NOMO-1 (cell line): ENCODE results near the gene SNRPA.
A peak's percentile ranks its signal among the peaks of the same experiment; 100 is the strongest.
"Not testable (repeated sequence)": the region's sequence is repeated elsewhere in the genome, so short reads cannot be mapped to it uniquely, and the experiment has no call there.

ENCODE experiments used
- DNase-seq, 2 experiments: peaks; one replicate each; lab custom pipeline; 2025; ENCODE audit not compliant: unreplicated experiment in 2 of 2; lab: John Stamatoyannopoulos, UW

Gene SNRPA

DNA sequence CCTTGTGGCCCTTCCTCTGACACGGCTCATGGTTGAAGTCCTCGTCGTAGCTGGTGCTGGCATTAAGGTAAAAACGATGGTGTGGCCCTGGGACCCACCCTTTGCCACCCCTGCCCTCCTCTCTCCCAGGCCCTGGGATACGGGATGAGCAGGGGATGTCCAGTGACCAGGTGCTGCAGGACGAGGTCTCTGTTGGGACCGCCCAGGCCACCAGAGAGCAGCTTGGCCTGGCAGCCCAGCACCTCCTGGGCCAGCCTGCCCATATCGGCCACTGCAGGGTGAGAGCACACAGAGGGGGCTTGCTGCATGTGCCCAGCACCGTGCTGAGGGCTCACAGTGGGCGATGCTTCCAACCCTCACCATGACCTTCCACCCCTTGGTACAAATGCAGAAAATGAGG lies 7.1 kb upstream of the SNRPA start:
- DNase-seq = no peak

DNA sequence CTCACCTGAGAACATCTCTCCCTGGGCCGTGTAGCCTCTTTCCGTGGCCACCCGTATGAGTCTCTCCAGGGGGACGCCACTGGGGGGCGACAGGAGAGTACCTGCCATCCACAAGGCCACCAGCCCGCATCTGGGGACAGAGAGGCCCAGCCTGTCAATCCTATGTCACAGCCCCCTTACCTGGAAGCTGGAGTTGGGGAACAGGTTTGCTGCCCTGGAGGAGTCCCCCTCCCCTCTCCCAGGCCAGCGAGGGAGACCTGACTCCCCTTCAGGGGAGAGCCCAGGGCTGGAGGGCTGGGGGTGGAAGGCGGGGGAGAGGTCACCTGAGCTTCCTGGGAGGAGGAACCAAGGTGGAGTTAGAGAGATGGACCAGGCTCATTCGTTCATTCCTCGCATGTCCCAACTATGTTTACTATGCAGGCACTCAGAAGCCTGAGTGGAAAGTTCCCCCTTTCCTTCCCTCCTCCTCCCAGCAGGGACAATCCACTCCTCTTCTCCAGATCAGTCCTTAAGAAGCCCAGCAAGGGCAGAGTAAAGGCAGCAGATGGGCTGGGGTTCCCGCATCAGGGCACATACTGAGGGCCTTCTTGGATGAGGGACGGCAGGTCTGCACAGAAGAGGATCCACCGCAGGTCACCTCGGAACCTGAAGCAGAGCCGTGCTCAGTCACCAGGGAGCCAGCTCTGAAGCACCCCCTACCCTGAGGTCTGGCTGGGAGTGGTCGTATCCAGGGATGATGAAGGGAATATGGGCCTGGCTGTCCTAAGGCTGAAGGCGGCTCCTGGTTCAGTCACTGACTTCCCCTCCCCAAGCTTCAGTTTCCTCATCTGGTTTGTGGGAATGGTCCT lies 6.2 kb upstream of the SNRPA start:
- DNase-seq = no peak

DNA sequence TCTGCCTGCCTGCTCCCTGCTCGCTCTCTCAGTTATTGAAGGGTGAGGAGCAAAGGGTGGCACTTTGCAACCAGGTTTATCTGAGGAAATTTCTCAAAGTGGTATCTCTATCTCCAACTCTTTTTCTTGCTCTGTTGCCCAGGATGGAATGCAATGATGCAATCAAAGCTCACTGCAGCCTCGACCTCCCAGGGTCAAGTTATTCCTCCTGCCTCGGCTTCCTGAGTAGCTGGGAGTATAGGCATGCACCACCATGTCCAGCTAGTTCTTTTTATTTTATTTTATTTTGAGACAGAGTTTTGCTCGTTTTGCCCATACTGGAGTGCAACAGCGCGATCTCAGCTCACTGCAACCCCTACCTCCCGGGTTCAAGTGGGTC lies 5.6 kb upstream of the SNRPA start:
- DNase-seq = no peak

DNA sequence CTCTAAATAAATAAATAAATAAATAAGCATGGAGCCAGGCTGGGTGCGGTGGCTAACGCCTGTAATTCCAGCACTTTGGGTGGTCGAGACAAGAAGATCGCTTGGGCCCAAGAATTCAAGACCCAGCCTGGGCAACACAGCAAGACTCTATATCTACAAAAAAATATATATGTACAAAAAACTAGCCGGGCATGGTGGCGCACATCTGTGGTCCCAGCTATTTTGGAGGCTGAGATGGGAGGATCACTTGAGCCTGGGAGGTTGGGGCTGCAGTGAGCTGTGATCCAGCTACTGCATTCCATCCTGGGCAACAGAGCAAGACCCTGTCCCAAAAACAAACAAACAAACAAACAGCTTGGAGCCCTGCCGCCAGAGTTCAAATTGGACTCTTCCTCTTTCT lies 3.5 kb upstream of the SNRPA start:
- DNase-seq = no peak

DNA sequence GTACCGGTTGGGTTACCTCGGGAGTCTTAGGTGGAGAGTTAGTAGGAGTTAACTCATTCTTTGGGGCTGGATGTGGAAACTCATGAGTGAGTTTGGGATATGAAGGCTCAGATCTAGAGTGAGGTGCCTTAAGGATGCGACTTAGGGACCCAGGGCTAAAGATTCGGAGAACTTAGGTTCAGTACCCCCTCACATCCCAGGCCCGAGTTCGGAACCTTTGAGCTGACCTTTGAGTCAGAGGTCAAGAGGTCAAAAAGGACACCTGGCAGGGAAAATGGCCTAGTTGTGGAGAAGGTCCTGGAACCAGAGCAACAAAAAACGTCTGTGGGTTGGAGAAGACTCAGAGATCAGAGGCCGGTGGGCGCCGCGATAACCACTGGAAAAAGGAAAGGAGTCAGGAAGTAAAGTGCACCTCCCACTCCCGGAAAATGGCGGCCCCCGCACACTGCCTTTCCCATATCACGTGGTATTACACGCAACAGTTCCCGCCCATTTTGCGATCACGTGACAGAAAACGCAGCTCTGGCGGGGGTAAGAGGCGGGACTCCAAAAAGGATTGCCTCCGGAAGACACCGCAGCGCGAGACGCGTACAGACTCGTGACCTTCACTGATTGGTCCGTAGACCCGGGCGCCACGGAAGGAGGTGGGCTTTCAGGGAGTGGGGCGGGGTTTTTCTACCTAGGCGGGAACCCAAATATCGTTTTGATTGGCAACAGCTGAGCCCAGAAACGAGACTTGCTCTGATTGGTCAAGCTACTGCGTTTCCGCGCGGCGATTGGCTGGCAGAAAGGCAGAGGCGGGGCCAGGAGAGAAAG lies 737 bp upstream of the SNRPA start, which contains the start of gene ACTMAP:
Gene ACTMAP (minus strand): TSS at position 420 of the 816 bp plus-strand sequence. CDS start 674 bp downstream, outside the sequence.
- DNase-seq = peak; percentile 99

DNA sequence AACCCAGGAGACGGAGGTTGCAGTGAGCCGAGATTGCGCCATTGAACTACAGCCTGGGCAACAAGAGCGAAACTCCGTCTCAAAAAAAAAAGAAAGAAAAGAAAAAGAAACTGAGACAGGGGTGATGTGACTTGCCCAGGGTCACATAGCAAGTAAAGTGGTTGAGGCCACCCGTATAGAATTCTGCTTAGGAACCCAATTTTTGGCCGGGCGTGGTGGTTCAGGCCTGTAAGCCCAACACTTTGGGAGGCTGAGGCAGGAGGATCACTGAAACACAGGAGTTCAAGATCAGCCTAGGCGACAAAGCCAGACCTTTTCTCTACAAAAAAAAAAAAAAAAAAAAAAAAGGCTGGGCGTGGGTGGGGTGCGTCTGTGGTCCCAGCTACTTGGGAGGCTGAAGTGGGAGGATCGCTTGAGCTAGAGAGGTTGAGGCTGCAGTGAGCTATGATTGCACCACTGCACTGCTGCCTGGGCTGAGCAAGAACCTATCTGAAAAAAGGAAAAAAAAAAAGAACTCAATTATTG lies 1.3 kb downstream of the SNRPA start:
- no peak for DNase-seq

DNA sequence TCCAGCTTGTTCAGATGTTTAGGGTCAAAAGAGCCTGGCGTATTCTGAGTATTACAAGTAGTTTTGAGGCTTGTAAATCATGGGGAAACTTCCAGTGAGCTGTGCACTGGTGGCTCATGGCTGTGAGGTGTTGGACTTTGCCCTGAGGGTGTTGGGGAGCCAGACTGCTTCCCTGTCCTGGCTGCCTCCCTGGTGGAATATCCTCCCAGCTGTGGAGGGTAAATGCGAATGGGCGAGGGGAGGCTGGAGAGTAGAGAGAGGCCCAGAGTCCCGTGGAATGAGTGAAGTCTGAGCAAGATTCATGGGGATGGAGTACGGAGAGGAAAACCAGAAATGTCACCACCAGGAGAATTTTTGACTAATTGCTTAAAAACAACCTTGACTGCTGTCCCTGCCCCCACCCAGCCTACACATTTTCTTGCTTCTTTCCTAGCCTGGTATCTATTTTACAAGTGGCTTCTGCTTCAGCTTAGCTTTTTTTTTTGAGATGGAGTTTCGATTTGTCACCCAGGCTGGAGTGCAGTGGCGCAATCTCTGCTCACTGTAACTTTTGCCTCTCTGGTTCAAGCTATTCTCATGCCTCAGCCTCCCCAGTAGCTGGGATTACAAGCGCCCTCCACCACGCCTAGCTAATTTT lies 3.7 kb downstream of the SNRPA start:
- peak; percentile 67 to 74 for DNase-seq

DNA sequence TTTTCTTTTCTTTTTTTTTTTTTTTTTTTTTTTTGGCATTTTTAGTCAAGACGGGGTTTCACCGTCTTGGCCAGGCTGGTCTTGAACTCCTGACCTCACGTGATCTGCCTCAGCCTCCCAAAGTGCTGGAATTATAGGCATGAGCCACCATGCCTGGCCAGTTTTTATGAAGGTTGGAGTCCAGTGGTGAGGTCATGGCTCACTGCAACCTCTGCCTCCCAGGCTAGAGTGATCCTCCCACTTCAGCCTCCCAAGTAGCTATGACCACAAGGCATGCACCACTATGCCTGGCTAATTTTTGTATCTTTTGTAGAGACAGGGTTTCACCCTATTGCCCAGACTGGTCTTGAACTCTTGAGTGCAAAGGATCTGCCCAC lies 4.2 kb downstream of the SNRPA start:
- no peak for DNase-seq

DNA sequence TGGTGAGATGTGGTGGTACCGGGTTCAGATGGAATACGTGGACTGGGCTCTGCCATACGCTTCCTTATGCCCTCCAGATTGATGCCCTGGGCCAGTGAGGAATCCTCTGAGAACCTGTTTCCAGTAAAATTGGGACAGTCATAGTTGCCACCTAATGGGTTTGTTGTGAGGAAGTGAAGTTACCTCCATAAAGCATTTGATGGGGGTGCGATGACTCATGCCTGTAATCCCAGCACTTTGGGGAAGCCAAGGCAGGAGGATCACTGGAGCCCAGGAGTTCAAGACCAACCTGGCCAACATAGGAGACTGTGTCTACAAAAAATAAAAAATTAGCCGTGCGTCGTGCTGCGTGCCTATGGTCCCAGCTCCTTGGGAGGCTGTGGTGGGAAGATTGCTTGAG lies 4.8 kb downstream of the SNRPA start:
- no peak for DNase-seq

DNA sequence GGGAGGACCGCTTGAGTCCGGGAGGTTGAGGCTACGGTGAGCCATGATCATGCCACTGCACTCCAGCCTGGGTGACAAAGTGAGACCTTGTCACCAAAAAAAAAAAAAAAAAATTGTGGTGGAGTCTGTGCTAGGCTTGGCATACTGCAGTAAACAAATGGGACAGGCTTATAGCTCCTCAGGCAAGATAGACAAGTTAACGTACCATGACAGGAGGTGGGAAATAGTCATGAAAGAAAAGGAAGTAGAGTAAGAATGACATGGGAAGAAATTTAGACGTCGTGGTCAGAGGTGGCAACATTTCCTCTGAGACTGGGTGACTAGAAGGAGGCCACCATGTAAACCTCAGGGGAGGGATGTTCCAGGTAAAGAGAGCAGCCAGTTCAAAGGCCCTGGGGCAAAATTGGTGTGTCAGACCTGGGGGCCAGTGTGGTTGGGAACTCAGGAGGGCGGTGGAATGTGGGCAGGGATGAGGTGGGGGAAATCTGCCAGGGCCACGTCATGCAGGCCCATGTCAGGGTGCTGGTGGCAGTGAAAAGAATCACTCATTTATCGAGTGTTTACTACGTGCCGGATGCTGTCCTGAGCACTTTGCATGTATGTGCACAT lies 5.6 kb downstream of the SNRPA start:
- no peak for DNase-seq

DNA sequence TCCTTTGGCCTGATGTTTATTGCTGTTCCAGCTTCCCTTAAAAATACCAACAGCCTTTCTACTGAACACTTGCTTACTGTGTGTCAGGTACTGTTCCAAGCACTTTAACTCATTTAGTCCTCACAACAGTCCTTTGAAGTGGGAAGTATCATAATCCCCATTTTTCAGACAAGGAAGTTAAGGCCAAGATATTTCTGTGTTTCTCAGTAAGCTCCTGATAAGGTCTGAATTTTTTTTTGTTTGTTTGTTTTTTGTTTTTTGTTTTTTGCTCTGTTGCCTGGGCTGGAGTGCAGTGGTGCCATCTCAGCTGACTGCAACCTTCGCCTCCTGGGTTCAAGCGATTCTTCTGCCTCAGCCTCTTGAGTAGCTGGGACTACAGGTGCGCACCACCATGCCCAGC lies 7.5 kb downstream of the SNRPA start:
- DNase-seq = no peak

DNA sequence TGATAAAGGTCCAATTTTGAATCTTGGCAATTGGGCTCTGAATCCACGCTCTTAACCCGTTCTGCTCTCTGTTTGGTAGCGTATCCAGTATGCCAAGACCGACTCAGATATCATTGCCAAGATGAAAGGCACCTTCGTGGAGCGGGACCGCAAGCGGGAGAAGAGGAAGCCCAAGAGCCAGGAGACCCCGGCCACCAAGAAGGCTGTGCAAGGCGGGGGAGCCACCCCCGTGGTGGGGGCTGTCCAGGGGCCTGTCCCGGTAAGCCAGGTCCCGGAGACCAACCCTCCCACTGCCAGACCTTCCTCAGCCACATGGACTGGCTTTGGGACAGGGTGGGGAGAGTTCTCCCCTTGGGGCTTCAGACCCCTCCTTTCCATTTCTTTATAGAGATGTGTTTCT lies 8.3 kb downstream of the SNRPA start:
- DNase-seq = no peak

DNA sequence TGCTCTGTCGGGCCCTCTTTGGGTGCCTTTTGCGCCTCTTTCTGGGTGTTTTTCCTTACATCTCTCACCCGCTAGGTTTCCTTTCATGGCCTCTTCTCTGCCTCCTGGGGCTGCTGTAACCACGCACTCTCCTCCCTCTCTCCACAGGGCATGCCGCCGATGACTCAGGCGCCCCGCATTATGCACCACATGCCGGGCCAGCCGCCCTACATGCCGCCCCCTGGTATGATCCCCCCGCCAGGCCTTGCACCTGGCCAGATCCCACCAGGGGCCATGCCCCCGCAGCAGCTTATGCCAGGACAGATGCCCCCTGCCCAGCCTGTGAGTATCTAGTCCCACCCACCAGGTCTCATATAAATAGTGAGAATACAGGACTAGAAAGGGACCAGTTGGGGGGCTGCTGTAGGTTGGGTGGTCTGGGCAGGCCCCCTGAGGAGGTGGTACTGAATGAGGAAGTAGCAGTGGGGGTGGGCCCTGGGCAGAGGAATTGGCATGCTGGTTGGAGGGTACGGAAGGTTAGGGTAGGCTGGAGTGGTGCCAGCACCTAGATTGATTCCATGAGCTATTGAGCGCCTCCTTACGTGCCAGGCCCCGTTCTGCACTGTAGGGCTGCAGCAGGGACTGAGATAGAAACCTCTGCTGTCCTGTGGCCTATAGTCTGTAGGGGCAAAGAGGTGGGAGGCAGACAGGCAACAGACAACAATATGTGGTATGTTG lies 11.9 kb downstream of the SNRPA start:
- no peak for DNase-seq

DNA sequence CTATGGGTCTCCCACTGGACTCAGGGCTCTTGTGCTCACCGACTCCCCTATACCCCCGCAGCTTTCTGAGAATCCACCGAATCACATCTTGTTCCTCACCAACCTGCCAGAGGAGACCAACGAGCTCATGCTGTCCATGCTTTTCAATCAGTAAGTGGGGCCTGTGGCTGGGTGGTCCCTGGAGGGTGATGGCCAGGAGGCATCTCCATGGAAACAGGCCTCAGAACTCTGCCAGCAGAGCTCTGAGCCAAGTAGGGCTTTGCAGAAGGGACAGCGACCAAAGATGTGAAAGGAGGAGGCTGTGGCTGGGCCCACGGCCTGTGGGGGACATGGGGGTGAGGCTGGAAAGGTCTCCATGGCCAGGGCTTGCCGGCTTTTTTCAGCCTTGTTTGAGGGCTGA lies 12.5 kb downstream of the SNRPA start:
- no peak for DNase-seq

DNA sequence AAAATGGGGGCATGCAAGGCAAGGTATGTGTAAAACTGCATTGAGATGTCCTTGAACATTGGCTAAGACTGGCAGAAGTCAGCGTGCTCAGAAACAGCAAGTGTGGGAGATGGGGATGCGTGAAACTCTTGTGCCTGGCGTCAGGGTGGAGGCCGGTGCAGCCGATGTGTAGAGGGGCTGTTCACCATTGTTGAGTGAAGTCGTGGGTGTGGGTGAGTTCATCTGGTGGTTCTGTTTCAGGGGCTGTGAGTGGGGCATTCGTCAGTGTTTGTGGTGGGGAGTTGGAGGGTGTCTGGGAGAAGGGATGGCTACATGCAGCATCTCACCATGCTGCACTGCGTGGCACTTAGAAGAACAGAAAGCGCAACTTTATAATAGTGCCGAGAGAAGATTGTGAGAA lies 13.0 kb downstream of the SNRPA start:
- no peak for DNase-seq

DNA sequence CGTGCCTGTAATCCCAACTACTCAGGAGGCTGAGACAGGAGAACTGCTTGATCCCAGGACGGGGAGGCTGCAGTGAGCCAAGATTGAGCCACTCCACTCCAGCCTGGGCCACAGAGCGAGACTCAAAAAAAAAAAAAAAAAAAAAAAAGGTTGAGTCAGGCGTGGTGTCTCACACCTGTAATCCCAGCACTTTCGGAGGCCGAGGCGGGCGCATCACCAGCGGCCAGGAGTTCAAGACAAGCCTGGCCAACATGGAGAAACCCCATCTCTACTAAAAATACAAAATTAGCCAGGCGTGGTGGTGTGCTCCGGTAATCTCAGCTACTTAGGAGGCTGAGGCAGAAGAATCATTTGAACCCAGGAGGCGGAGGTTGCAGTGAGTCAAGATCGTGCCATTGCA lies 15.4 kb downstream of the SNRPA start:
- DNase-seq = not testable (repeated sequence)

DNA sequence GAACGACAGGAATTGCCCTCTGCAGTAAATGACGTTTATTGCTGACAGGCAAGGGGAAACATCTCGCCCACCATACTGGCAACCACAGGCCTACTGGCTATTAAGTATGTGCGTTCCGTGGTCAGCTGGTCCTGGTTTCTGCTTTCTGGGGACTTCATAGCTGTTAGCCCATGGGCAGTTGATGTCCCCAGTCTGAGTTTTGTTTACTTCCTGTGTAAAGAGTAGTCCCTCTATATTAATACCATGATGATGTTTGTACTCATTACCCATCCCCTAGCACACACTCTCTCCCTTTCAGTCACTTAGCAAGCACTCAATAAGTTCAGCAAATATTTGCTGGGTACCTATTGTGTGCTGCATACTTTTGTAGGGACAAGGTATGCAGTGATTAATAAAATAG lies 17.9 kb downstream of the SNRPA start:
- no peak for DNase-seq

DNA sequence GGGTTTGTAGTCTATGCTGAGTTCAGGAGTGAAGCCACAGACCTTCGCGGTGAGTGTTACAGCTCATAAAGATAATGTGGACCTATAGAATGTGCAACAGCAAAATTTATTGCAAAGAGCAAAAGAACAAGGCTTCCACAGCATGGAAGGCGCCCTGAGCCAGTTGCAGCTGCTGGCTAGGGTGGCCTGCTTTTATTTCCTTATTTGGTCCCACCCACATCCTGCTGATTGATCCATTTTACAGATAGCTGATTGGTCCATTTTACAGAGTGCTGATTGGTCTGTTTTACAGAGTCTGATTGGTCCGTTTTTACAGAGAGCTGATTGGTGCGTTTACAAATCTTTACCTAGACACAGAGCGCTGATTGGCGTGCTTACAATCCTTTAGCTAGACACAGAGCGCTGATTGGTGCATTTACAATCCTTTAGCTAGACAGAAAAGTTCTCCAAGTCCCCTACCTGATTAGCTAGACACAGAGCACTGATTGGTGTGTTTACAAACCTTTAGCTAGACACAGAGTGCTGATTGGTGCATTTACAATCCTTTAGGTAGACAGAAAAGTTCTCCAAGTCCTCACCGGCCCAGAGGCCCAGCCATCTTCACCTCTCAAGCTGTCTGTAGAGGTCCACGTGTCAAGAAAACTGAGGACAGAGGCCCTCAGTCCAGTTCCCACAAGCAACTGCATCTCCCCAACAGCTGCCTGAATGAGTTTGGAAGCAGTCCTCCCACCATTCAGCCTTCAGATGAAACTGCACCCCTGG lies 20.3 kb downstream of the SNRPA start:
- not testable (repeated sequence) for DNase-seq

DNA sequence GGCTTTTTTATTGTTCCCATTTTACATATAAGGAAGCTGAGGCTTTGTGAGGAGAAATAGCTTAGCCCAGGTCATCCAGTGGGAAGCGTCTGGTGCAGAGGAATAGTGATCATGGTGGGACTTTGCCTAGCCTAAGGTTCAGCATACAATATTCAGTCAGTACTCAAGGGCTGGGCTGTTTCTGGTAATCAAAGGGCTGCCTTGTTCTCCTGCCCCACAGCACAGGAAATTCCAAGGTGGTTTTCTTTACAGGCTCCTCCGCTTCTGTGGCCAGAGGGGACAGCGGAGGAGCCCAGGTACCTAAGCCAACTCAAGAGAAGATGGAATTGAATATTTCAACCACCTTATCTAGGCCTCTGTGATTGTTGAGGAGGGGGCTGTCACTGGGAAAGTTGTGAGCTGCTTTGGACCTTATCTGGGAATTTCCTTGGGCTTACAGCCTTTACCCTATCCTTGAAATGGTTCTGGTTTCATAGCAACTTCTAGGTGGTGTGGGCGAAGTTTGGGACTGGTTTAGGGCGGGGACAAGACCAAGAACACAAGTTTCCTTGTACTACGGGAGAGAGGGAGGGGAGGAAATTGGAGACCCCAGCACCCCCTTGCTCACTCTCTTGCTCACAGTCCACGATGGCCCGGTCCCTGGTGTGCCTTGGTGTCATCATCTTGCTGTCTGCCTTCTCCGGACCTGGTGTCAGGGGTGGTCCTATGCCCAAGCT lies 24.1 kb downstream of the SNRPA start, which contains the start of gene MIA:
Gene MIA (plus strand): TSS at position 606 of the 716 bp plus-strand sequence. CDS start 22 bp downstream, at position 628.
- no peak for DNase-seq
